HuH-7 (cell line): ENCODE measurements around the gene SLC2A2.
A peak's percentile ranks its signal among the peaks of the same experiment; 100 is the strongest.

Experiments used
- DNase-seq: peaks from one replicate; pipeline ENCODE4 v3.0.0; 2011; ENCODE audit warnings: low spot score

The SLC2A2 gene

DNA sequence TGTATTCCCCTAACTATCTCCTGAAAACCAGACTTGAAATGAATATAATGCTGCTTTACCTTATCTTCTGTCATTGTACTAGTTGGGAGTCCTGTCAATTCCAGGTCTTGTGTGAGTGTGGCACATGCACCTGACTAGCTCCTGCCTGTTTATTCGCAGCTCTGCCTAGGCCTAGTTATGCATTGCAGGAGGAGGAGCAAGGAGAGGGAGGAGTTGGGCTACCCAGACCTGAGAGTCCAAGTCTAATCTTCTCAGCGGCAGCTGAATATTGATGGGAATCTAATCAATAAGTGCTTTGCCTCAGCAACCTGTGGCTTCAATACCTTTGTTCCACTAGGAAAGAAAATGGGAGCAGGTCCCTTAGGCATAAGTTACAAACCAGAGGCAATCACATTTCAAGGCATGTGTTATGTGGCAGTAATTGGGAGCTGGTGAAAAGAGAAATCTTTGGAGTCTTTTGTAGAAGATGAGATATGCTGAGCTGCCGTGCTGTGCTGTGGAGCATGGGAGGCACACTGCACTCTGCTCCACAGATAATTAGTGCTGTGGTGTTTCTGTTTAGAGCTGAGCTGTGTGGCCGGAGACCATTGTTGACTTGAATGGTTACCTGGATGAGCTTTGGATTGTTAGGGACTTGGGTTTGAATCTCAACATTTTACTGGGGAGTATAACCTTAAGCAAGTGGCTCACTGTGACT, at the start of gene SLC2A2:
TSS of gene SLC2A2 (minus strand) at position 124 of the 697 bp plus-strand sequence. CDS start at position 74, 50 bp downstream.
- no peak for DNase-seq

GRCh38 chr3:171072432-171072831, 45.9 kb upstream of the SLC2A2 start:
- no peak for DNase-seq

DNA sequence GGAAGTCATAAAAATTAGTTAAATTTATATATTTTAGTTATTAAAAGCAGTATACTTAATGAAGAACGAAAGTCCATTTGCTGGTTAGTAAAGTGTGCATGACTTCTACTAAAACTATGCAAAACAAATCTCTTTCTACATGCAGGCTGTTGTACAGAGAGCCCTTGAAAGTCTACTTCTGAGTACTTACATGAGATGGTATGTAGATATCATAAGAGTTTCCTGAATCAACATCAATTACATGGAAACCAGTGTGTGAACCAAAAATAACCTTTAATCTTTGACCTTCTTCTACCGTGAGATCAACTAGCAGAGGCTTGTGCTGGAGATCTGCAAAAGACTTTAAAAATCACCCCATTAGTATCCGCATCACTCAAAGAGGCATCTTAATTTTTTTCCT, 42.1 kb upstream of the SLC2A2 start:
- DNase-seq = no peak

DNA sequence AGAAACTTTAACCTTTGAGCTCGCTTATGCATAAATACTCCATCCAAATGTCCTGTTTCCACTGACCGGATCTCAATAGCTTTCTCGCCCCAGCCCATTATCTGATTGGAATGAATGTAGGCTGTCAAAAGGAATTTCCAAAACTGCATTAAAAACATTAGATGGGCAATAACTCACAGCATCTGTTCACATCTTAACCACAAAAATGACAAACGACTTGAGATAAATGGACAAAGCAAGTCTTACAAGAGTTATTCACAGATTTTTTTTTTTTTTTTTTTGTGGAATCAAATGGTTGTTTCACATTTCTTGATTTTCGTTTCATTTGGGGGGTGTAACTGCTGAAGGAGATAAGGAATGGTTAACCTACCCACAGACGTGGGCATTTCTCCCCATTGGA, 39.7 kb upstream of the SLC2A2 start:
- no peak for DNase-seq

DNA sequence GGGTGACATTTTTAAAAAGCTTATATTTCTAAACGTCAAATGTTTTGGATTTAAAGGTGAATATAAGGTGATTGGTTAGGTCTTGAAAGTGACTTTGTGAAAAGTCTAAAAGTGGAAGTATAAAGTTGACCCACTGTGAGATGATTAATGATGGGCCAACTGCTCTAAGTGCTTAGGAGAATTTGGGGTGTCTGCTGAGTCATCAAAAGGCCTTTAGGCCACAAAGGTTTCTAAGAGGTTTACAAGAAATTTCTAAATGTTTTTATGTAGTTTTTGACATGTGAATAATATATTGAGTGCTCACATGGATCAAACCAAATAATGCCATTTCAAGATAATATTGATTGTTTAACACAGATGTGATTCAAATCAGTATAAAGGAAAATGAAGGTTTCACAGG, 39.2 kb upstream of the SLC2A2 start:
- DNase-seq = no peak

GRCh38 chr3:171064461-171064860, 37.9 kb upstream of the SLC2A2 start:
- no peak for DNase-seq

DNA sequence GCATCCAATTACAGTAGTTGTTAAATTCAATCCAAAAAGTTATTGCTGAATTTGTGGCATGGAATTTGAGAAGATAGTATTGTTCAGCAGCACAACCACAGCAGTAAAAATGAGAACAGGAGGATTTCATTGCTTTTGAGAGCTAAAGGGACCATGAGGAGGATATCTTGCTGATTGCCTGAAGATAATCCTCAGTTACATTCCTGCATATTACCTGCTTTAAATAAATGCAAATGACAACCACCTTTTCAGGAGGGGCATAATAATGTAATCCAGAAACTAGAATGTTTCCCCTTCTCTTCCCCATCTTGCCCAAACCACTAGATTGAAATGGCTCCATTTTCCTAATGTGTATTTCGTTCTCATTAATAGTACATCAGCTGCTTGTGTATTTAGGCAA, 35.2 kb upstream of the SLC2A2 start:
- no peak for DNase-seq

DNA sequence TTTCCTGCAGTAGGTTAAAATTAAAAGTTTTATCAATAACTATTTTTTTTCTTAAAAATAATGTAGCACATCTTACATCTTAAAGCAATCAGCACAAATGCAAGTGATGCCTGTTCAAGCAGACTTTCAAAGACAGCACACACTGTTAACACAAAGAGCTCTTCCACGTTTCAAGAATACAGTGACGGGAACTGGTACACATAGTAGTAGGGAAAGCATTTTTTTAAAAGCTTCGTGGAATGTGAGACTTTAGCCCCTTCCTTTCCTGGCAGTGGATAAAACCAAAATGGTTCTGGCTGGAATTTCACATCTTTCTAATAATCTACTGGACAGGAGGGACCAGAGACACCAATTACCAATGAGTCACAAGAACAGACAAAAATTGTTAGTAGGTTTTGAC, 33.5 kb upstream of the SLC2A2 start:
- DNase-seq = no peak

DNA sequence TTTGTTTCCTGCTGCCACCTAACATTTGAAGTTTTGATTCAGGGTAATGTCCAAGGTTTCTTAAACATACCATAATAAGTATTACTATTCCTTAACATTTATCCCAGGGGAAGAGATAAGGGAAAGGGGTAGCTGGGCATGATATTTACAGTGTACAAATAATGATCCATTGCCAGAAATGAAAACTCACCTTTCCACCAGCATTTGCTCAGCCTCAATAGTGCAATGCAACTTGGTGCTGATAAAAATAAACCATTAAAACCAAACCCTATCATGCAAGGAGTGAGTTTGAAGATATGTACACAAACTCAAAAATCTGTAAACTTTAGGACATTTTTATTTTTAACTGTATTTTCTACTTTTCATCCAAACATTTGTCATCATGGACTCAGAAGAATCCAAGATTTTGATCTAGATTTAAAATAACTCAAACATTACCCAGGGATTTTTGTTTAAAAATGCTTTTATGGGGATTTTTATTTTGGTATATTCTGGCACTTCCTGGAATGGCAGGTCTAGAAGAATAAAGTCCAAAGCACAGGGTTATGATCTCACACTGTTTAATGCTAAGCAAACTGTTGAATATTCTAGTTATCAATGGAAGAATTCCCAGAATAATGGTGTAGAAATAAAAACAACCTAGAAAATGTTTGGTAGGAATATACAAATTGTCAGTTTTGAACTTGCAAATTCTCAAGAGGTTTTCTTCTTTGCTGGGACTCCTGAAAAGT, 32.5 kb upstream of the SLC2A2 start:
- no peak for DNase-seq

GRCh38 chr3:171058058-171058457, 31.5 kb upstream of the SLC2A2 start:
- DNase-seq = no peak

- DNase-seq = no peak
These were observed 30.6 kb upstream of the SLC2A2 start for GRCh38 chr3:171057072-171057471.

GRCh38 chr3:171056528-171056927, 30.0 kb upstream of the SLC2A2 start:
- DNase-seq = no peak

GRCh38 chr3:171055336-171056178, 29.0 kb upstream of the SLC2A2 start:
- no peak for DNase-seq

DNA sequence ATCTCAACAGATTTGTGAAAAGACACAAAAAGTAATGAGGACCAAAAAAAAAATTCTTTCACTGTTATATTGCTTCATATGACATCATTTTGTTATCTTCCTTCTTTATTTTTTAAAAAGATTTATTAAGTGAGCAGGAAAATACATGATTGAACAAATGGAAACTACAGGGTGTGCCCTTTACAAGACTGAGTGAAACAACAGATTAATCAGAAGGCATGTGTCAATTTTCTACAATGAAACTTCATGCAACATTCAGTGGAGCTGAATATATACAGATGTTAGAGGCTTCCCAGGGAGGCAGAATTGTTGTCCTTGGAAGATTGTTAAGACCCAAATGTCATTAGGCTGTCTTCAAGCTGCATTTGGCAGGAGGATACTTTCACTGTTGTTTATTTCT, 28.4 kb upstream of the SLC2A2 start:
- no peak for DNase-seq

GRCh38 chr3:171054231-171054630, 27.7 kb upstream of the SLC2A2 start:
- no peak for DNase-seq

- DNase-seq = peak; percentile 55
These were observed 23.4 kb upstream of the SLC2A2 start for GRCh38 chr3:171049861-171050444.

DNA sequence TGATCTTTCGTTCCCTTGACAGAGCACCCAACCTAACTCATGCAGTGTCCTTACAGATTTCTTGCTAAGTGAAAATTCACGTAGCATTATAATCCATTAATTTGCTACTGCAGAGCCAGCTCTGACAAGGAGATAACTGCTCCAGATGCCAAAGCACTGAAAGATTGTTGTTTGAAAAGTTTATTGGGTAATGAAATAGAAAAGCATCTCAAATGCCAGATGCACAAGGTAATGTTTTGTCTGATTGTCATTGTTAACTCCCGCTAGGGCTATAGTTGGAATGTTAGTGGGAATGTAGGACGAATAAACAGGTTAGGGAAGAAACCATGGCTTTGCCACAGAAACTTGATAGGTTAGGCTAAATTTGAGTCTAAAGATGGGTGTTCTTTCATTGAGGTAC, 20.2 kb upstream of the SLC2A2 start:
- DNase-seq = no peak

- DNase-seq = peak; percentile 60
These were observed 18.6 kb upstream of the SLC2A2 start for GRCh38 chr3:171044835-171045793.

GRCh38 chr3:171044384-171044783, 17.9 kb upstream of the SLC2A2 start:
- DNase-seq = no peak

DNA sequence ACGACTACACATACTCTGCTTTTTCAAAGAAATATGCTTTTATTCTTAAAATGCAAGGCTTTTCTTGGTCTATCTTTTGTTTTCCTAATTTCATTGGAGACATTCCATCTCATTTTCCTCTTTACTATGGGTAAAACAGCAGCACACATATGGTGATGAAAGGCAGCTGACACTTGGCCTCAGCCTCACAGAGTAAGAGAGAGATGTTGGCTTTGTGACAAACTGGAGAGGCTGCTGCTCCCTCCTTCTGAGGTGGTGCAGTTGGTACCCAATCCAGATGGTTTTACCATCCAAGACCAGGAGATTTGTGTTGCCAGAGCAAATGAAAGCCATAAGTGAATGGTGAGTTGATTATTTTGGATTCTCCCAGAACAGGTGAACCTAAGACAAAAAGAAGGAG, 13.2 kb upstream of the SLC2A2 start:
- no peak for DNase-seq

DNA sequence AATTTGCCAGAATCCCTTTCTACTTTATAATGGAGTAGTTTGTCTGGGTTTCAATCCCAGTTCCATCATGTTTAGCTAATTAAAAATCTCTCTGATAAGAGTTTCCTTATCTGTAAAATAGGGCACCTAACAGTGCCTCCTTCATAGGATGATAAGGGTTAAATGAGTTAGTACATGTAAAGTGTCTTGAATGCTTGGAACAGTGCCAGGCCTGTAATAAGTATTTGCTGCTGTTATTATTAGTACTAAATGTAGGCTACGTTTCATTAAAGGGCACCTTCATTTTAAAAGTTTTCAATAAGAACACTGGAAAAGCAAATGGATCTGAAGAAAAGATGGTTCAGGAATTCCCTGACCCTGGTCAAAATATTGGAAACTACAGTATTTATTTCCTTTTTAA, 11.8 kb upstream of the SLC2A2 start:
- no peak for DNase-seq
